ENCODE measurements around the gene CCDC187. TPM values are rescaled to one million over a fixed set of nuclear protein-coding genes. Genes with fewer than 3 reads are reported as not detected.
A peak's percentile ranks its signal among the peaks of the same experiment; 100 is the strongest.

The CCDC187 gene
- total and polyA plus RNA-seq, 2 of the 13 experiments (the other 11 are each of a cell fraction or from before 2014, with no cell fraction given) = 0.03 to 0.13 TPM

DNA sequence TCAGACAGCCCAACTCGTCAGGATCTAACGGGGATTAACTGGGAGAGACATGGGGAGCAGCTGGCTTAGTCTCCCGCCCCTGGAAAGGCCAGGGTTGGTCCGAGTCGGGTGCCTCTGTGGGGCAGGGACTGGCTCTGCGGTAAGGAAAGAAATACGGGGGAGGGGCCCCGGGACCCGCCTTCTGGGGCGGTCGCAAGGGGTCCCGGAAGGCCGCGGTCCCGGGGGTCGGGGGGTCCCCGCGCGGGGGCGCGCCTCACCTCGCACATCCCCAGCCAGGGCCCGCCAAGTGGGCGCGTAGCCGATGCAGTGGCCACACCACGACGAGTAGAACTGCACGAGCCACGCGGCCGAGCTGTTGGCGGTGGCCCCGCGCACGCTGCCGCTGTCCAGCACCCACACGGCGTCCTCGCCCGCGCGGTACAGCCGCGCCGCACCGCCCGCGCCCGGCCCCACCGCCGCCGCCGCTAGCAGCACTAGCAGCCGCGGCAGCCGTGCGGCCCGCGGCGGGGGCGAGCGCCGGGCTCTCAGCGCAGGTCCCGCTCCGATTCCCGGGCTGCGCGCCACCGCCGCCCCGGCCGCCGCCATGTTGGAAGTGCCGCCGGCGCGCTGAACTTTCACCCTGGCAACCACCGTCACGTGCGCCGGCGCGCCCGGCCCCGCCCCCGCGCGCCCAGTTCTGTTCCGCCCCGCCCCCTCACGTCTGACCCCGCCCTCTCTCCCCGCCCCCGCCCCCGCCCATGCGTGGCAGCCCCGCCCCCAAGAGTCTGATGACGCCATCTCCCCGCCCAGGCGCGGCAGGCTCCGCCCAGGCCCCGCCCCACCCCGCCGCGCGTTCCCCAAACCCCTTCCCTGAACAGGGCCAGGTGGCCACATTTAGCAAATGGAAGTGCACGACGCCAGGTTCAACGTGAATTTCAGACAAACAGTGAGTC is 58.4 kb downstream of the CCDC187 start, which contains the start of gene QSOX2 (continued):
- TF ChIP-seq TGIF2 (CRISPR knock-in tag; IDR thresholded peaks at IDR 0.05) = peak; percentile 45; the same call in 1 of the 2 replicates
- TF ChIP-seq, protein P1, sequence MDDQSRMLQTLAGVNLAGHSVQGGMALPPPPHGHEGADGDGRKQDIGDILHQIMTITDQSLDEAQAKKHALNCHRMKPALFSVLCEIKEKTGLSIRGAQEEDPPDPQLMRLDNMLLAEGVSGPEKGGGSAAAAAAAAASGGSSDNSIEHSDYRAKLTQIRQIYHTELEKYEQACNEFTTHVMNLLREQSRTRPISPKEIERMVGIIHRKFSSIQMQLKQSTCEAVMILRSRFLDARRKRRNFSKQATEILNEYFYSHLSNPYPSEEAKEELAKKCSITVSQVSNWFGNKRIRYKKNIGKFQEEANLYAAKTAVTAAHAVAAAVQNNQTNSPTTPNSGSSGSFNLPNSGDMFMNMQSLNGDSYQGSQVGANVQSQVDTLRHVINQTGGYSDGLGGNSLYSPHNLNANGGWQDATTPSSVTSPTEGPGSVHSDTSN (CRISPR knock-in tag; IDR thresholded peaks at IDR 0.05; ENCODE audit: borderline replicate concordance) = no peak
- TF ChIP-seq CHCHD3 (CRISPR knock-in tag; IDR thresholded peaks at IDR 0.05) = 0 out of 2 replicates have a peak, but pooled peaks have one; percentile 35
- TF ChIP-seq, protein P2, sequence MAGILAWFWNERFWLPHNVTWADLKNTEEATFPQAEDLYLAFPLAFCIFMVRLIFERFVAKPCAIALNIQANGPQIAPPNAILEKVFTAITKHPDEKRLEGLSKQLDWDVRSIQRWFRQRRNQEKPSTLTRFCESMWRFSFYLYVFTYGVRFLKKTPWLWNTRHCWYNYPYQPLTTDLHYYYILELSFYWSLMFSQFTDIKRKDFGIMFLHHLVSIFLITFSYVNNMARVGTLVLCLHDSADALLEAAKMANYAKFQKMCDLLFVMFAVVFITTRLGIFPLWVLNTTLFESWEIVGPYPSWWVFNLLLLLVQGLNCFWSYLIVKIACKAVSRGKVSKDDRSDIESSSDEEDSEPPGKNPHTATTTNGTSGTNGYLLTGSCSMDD (CRISPR knock-in tag; IDR thresholded peaks at IDR 0.05) = no peak
- no peak for TF ChIP-seq KLF13 (CRISPR knock-in tag; IDR thresholded peaks at IDR 0.05)
- no peak for TF ChIP-seq KLF6 (CRISPR knock-in tag; IDR thresholded peaks at IDR 0.05)
- TF ChIP-seq, protein P3, sequence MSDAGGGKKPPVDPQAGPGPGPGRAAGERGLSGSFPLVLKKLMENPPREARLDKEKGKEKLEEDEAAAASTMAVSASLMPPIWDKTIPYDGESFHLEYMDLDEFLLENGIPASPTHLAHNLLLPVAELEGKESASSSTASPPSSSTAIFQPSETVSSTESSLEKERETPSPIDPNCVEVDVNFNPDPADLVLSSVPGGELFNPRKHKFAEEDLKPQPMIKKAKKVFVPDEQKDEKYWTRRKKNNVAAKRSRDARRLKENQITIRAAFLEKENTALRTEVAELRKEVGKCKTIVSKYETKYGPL (CRISPR knock-in tag; IDR thresholded peaks at IDR 0.05) = 0 out of 2 replicates have a peak, but pooled peaks have one; percentile 50
- no peak for TF ChIP-seq KAT7 (CRISPR knock-in tag; IDR thresholded peaks at IDR 0.05; ENCODE audit: borderline replicate concordance)
- TF ChIP-seq, protein P4, sequence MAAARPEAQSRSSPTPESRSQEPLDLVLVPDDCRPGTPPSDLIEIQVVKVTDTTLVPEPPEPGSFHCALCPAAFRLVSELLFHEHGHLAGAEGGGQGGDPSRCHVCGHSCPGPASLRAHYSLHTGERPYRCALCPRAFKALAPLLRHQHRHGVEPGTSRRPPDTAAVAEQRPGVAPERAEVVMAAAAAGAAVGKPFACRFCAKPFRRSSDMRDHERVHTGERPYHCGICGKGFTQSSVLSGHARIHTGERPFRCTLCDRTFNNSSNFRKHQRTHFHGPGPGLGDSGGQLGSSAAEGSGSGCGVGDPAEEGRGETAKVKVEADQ (CRISPR knock-in tag; IDR thresholded peaks at IDR 0.05; ENCODE audit: borderline replicate concordance) = no peak
- no peak for TF ChIP-seq PCBP1 (IDR thresholded peaks at IDR 0.05; ENCODE audit: borderline replicate concordance, low read depth, low read length)
- TF ChIP-seq ARID2 (CRISPR knock-in tag; IDR thresholded peaks at IDR 0.05; ENCODE audit: borderline replicate concordance) = no peak
- TF ChIP-seq GPN1 (CRISPR knock-in tag; IDR thresholded peaks at IDR 0.05; ENCODE audit: borderline replicate concordance) = no peak
- TF ChIP-seq, protein P5, sequence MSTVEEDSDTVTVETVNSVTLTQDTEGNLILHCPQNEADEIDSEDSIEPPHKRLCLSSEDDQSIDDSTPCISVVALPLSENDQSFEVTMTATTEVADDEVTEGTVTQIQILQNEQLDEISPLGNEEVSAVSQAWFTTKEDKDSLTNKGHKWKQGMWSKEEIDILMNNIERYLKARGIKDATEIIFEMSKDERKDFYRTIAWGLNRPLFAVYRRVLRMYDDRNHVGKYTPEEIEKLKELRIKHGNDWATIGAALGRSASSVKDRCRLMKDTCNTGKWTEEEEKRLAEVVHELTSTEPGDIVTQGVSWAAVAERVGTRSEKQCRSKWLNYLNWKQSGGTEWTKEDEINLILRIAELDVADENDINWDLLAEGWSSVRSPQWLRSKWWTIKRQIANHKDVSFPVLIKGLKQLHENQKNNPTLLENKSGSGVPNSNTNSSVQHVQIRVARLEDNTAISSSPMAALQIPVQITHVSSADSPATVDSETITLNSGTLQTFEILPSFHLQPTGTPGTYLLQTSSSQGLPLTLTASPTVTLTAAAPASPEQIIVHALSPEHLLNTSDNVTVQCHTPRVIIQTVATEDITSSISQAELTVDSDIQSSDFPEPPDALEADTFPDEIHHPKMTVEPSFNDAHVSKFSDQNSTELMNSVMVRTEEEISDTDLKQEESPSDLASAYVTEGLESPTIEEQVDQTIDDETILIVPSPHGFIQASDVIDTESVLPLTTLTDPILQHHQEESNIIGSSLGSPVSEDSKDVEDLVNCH (CRISPR knock-in tag; IDR thresholded peaks at IDR 0.05) = no peak
- TF ChIP-seq, protein P6, sequence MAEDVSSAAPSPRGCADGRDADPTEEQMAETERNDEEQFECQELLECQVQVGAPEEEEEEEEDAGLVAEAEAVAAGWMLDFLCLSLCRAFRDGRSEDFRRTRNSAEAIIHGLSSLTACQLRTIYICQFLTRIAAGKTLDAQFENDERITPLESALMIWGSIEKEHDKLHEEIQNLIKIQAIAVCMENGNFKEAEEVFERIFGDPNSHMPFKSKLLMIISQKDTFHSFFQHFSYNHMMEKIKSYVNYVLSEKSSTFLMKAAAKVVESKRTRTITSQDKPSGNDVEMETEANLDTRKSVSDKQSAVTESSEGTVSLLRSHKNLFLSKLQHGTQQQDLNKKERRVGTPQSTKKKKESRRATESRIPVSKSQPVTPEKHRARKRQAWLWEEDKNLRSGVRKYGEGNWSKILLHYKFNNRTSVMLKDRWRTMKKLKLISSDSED (CRISPR knock-in tag; IDR thresholded peaks at IDR 0.05) = no peak
- no peak for TF ChIP-seq HMG20B (CRISPR knock-in tag; conservative IDR thresholded peaks at IDR 0.05)
- TF ChIP-seq TARDBP (CRISPR knock-in tag; IDR thresholded peaks at IDR 0.05) = 0 out of 2 replicates have a peak, but pooled peaks have one; percentile 19
- TF ChIP-seq ZNF501 (CRISPR knock-in tag; IDR thresholded peaks at IDR 0.05) = no peak
- TF ChIP-seq ISL2 (CRISPR knock-in tag; IDR thresholded peaks at IDR 0.05) = 0 out of 2 replicates have a peak, but pooled peaks have one; percentile 23
- no peak for TF ChIP-seq ZNF841 (CRISPR knock-in tag; IDR thresholded peaks at IDR 0.05; ENCODE audit: borderline replicate concordance)
- no peak for TF ChIP-seq CC2D1A (CRISPR knock-in tag; IDR thresholded peaks at IDR 0.05)
- no peak for TF ChIP-seq ETV5 (CRISPR knock-in tag; IDR thresholded peaks at IDR 0.05; ENCODE audit: borderline replicate concordance)
- no peak for TF ChIP-seq ZNF230 (CRISPR knock-in tag; IDR thresholded peaks at IDR 0.05)
